NT2/D1 (cell line): ENCODE results near the gene OR1M1.

Experiments
- SUZ12 ChIP-seq: IDR thresholded peaks from 2 replicates; pipeline ENCODE4 v1.6.1; 2011; ENCODE audit not compliant: insufficient read length, insufficient read depth; ENCODE audit errors: extremely low read depth
- YY1 ChIP-seq: IDR thresholded peaks from 2 replicates; pipeline ENCODE4 v1.6.1; 2011; ENCODE audit not compliant: insufficient read length, insufficient read depth

DNA sequence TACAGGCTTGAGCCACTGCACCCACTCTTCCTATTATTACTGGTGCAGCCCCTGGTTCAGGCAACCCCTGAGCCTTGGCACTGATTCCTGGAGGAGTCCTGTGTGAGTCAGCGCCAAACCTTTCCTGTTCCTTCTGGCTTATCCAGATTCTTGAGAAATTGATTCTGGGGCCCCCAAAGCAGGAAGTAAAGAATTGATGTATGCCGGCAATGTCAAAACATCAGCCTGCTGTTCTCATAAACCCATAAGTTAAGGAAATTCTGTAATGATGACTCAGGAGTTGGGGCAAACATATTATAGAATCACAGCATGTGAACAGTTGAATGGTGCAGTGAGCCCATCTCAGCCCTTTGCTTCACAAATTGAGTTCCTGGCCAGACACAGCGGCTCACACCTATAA is 41.3 kb downstream of the OR1M1 start:
- TF ChIP-seq YY1 (no peak), SUZ12 (no peak)
